Middle frontal gyrus (tissue), 1 donor: ENCODE measurements around the gene SPINK8.
"Not testable (repeated sequence)": the region's sequence is repeated elsewhere in the genome, so short reads cannot be mapped to it uniquely, and the experiment has no call there.

ENCODE experiments used
- DNase-seq: peaks from one replicate; pipeline ENCODE4 v3.0.0-alpha.2; 2015; ENCODE audit warnings: low spot score; ENCODE audit errors: extremely low spot score

Gene SPINK8

GRCh38 chr3:48331706-48332435 is 1.6 kb downstream of the SPINK8 start:
- DNase-seq = not testable (repeated sequence)

- DNase-seq = no peak
Measured at GRCh38 chr3:48320996-48321395, 12.5 kb downstream of the SPINK8 start.

DNA sequence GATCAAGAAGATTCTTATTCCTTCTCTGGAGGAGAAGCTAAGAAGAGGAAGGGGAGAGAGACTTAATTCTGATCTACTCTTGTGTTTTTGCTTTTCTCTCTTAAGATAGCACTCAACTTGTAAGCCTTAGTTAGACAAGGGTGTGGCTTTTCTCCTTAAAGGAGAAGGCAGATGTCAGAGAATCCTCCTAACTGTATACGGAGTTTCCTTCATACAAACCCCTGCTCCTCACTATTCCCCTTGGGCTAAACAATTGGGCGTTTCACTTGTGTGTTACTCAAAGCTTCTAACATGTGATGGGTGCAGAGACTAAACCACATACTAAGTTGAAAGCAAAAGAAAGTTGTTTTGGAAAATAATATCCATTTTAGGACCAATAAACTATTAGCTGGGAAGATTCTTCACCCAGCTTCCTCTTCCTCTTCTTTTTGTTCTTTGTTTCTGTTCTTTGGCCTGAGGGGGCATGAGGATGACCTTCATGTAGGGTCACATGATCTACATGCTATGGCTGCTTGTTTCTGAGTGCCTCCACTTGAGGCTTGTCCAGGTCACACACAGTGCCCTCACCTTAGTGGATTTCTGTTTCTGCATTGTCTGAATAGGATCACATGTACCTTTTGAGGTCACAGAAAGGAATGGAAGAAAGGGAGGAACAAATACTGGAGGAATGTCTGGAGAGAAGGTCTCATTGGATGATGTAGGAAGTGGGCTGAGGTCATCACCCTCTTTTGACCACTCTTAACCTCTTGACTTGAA is 14.6 kb downstream of the SPINK8 start:
- no peak for DNase-seq

DNA sequence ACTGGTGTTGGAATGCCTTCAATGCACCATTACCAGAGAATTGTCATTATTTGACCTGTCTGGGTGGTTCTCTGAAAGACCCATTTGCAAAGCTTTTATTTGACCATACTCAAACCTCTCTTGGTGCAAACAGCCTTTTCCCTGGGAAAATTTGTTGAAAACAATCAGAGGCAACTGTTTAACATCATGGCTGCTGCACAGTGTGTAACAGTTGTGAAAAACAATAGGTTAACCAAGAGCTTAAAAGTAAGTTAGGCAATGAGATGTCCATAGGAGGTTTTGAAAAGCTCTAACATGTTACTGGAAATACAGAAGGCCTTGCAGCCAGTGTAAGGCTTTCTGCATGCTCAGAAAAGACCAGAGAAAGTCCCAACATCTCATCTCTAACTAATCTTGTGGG is 18.9 kb downstream of the SPINK8 start:
- no peak for DNase-seq

DNA sequence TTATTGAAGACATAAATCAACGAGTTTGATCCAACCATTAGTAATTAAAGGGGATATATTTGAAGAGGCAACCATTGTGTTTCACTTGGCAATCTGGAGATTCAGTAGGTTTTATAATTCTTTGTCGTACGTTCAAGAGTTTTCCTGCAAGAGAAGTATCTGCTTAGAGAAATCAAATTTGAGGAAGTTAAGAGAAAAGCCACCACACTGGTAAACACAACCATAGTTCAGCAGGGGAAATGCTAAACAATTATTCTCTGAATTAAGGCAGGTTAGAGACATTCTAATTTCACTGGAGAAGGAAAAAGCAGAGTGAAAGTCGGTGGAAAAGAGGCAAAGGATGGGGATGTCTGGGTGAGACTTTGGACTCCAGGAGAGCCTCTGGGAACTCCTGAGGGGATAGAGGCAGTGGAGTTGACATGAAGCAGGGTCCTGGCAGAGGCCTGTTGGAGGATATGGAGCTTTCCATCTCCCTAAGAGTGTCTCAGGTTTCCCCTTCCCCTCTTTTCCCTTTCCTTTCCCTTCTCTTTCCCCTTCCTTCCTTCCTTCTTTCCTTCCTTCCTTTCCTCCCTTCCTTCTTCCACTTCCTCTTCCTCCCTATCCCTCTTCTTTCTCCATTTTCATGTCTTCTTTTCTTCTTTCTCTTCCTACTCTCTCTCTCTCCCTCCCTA is 26.5 kb downstream of the SPINK8 start:
- no peak for DNase-seq

- DNase-seq = no peak
Measured at GRCh38 chr3:48306290-48306689, 27.2 kb downstream of the SPINK8 start.

DNA sequence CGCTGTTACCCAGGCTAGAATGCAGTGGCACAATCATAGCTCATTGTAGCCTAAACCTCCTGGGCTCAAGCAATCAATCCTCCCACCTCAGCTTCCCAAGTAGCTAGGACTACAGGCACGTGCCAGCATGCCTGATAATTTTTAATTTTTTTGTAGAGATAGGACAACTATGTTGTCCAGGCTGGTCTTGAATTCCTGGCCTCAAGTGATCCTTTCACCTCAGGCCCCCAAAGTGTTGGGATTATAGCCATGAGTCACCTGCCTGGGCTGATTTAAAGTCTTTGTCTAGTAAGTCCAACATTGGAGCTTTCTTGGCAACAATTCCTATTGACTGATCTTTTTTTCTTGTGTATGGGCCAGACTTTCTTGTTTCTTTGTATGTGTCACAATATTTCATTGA is 28.1 kb downstream of the SPINK8 start:
- DNase-seq = no peak

DNA sequence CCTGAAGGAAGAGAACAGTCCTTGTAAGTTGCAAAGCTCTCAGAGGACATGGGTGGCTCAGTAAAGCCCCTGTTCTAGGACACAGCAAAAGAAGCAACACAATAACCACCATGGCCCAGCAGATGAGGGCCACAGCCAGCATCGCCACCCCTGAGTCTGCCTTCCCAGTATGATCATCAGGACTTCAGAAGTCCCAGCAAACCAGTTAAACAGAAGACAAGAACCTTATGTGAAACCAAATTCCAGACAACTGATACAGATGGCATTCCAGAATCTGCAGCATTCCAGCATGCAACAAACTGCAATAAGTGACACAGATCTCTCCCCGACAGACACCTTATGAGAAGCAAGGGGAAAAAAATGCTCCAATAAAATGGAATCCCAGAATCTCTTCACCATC is 30.4 kb downstream of the SPINK8 start:
- DNase-seq = no peak

DNA sequence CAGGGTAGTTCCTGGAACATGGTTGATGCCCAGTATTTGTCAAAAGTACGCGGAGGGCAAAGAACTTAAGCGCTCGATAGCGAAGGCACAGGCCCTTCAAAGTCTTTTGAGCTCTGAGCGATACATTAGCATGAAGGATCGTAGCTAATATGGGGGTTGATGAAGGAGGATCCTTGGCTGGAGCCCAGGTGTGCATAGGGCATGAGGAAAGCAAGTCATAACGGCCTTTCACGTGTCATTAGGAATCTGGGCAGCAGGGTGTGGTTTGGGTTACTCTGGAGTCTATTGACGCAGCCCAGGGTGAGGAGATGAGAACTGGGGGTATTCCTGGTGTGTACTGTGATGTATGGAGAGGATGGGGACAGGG is 31.7 kb downstream of the SPINK8 start:
- no peak for DNase-seq

GRCh38 chr3:48301020-48301799 is 32.3 kb downstream of the SPINK8 start, which contains the start of gene NME6:
Gene NME6, minus strand, starts transcription at chr3:48301367.
- peak; percentile 62 for DNase-seq

- no peak for DNase-seq
Measured at GRCh38 chr3:48299746-48300712, 33.4 kb downstream of the SPINK8 start.

DNA sequence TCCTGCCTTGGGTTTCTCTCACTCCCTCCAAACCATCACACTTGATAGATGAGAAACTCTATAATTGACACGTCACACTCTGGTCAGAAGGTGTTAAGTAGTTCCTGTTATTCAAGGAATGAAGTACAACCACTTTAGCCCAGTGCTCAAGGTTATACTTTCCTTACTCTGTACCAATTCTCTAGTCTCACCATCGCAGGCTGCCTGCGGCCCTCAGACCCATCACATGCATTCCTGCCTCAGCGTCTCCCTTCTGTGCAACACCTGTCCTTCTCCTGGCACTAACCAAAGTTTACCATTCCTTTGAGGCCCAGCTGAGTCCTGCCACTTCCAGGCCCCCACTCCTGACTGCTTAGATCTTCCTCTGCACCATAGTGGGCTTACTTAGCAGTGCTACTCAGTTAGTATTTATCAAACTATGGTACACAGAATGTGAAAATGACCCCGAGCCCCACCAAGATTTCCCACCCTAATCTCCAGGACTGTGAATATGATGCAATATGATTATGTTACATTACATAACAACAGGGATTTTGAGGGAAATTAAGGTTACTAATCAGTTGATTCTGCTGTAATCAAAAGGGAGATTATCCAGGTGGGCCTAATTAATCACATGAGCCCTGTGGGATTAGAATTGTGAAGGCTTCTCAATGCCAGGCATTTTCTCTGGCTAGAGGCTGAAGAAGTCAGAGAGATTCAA is 36.2 kb downstream of the SPINK8 start:
- DNase-seq = no peak

DNA sequence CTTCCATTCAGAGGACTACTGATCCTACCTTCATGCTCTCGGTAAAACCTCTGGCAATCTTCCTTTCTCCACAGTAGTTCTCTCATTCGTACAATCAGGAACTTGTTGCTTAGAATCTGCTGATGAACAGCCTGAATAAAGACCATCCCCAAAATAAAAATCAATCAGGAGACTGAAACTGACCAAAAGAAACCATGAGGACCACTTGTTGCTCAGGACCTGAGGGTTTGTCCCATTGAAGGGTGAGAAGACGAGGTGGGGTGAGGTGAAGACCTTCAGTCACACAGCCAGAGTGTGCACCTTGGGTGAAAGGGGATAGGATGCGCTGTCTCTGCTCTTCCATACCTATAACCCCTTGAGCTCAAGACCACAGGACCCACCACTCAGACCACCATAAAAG is 36.8 kb downstream of the SPINK8 start:
- DNase-seq = no peak

DNA sequence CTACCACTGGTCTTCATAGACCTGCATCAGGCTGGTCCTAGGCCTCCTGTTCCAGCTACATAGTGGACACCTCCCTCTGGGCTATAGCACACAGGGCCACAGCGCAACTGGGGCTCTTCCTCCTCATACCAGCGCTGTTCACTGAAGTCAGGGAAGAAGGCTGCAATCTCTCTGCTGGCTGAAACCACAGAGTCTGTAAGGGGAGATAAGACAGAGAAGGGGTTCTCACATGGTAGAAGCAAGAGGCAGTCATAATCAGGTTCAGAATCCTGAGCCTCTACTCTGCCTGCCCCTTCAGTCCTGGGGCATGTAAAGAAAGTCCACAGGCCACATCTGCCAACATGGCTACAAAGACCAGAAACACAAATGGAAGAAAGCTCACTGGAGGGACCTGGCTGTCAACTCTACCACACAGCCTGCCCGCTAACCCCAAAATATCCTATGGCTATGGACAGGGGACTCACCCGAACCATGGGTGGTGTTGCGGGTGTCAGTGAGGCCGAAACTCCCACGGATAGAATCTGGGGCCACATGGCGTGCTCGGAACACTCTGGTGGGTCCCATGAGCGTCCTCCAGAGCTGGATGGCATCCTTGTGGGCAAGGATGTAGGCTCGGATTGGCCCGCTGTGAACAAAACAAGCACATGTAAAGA is 38.7 kb downstream of the SPINK8 start:
- no peak for DNase-seq

- no peak for DNase-seq
Measured at GRCh38 chr3:48289659-48290058, 43.8 kb downstream of the SPINK8 start.

GRCh38 chr3:48287034-48287433 is 46.4 kb downstream of the SPINK8 start:
- no peak for DNase-seq

GRCh38 chr3:48286308-48286707 is 47.2 kb downstream of the SPINK8 start:
- no peak for DNase-seq

GRCh38 chr3:48285675-48286074 is 47.8 kb downstream of the SPINK8 start:
- DNase-seq = no peak

GRCh38 chr3:48285132-48285531 is 48.3 kb downstream of the SPINK8 start:
- no peak for DNase-seq
